K562 (cell line): ENCODE data around the gene JSRP1. TPM values are rescaled to one million over a fixed set of nuclear protein-coding genes. Genes with fewer than 3 reads are reported as not detected.

Experiments used
- BHLHE40 ChIP-seq: IDR thresholded peaks from 2 replicates; pipeline ENCODE4 v1.6.1; 2011; ENCODE audit warnings: low read length, improper control_type of control experiment
- DIDO1 ChIP-seq: fragments of 450-650 bp; IDR thresholded peaks from 2 replicates; pipeline ENCODE4 v1.6.1; 2016; ENCODE audit warnings: low read depth, missing biosample characterization, missing genetic modification characterization
- ELF1 ChIP-seq: fragments of 200-800 bp; sonication (Bioruptor generic); IDR thresholded peaks from 2 replicates; pipeline ENCODE4 v1.6.1; 2016; ENCODE audit warnings: missing genetic modification characterization, missing compliant biosample characterization
- FOXP1 ChIP-seq: sonication (generic); formaldehyde crosslinking; IDR thresholded peaks from 2 replicates; pipeline ENCODE4 v1.8.0; 2022; ENCODE audit warnings: mild to moderate bottlenecking, missing genetic modification reagents
- KLF1 ChIP-seq: fragments of 450-650 bp; IDR thresholded peaks from 2 replicates; pipeline ENCODE4 v1.6.1; 2016; ENCODE audit warnings: missing genetic modification characterization, missing compliant biosample characterization
- MTA1 ChIP-seq: fragments of 450-650 bp; IDR thresholded peaks from 2 replicates; pipeline ENCODE4 v1.6.1; 2017; ENCODE audit warnings: borderline replicate concordance
- NFIC ChIP-seq: fragments of 450-650 bp; IDR thresholded peaks from 2 replicates; pipeline ENCODE4 v1.6.1; 2017; ENCODE audit warnings: mild to moderate bottlenecking, inconsistent platforms
- NR4A1 ChIP-seq, 2 experiments: fragments of 250-450 bp in 1 of 2; fragments of 450-650 bp in 1 of 2; sonication (Bioruptor Pico) in 1 of 2; IDR thresholded peaks; 2 replicates each; pipeline versions ENCODE4 v1.4.0 to v1.6.1; 2016 to 2020; ENCODE audit warnings: mild to moderate bottlenecking in 2 of 2, missing compliant biosample characterization in 1 of 2, missing genetic modification characterization in 1 of 2, moderate library complexity in 1 of 2
- PHF8 ChIP-seq: fragments of 200-600 bp; sonication (generic); IDR thresholded peaks from 2 replicates; pipeline ENCODE4 v1.6.1; 2012; ENCODE audit warnings: mixed run types, mild to moderate bottlenecking, inconsistent platforms, low read length, moderate library complexity, borderline replicate concordance
- POLR2H ChIP-seq: IDR thresholded peaks from 2 replicates; pipeline ENCODE4 v1.6.1; 2016; ENCODE audit warnings: missing genetic modification characterization, low read depth, mild to moderate bottlenecking, control low read depth, missing compliant biosample characterization, moderate library complexity
- SMAD4 ChIP-seq: fragments of 250-450 bp; sonication (Bioruptor Pico); conservative IDR thresholded peaks from 2 replicates; pipeline ENCODE4 v1.8.0; 2021; ENCODE audit warnings: inconsistent platforms, mild to moderate bottlenecking, moderate library complexity
- ZNF384 ChIP-seq: IDR thresholded peaks from 2 replicates; pipeline ENCODE4 v1.6.1; 2012; ENCODE audit warnings: low read depth, low read length, improper control_type of control experiment
- ZNF699 ChIP-seq: fragments of 250-450 bp; sonication (Bioruptor Pico); IDR thresholded peaks from 2 replicates; pipeline ENCODE4 v1.8.0; 2021; ENCODE audit warnings: mild to moderate bottlenecking, moderate library complexity; ENCODE audit not compliant: insufficient replicate concordance
- polyA plus RNA-seq, 8 experiments: library from polyadenylated mRNA; depleted of rRNA in 4 of 8; stranded (reverse) in 5 of 8; unstranded in 3 of 8; fragments of >200 nt; fragmentation: Nextera tagmentation in 2 of 8; fragmentation: Illumina TruSeq in 1 of 8; extraction: Ambion mirVana in 2 of 8; extraction: Trizol in 1 of 8; gene quantifications; 2 replicates each; pipeline versions ENCODE4 v1.2.1 to v1.2.3, GENCODE V29; 2011 to 2014; ENCODE audit warnings: inconsistent platforms in 1 of 8, missing spikeins in 1 of 8
- total RNA-seq, 7 experiments: library from RNA; depleted of rRNA in 6 of 7; stranded (reverse); fragments of >200 nt in 6 of 7; fragmentation: Illumina TruSeq in 2 of 7; extraction: Trizol in 2 of 7; gene quantifications; 2 replicates each; pipeline versions ENCODE4 v1.2.1 to v1.2.3, GENCODE V29; 2011 to 2021; ENCODE audit warnings: low replicate concordance in 1 of 7
- TF ChIP-seq, protein P1 (sequence below): fragments of 250-450 bp; sonication (Bioruptor Pico); IDR thresholded peaks from 2 replicates; pipeline ENCODE4 v1.5.0; 2021
- TF ChIP-seq, protein P2 (sequence below), 2 experiments: fragments of 450-650 bp in 1 of 2; IDR thresholded peaks; 2 replicates each; pipeline ENCODE4 v1.6.1; 2011 to 2017; ENCODE audit warnings: low read depth in 2 of 2, antibody characterized with exemption in 1 of 2, borderline replicate concordance in 1 of 2, low read length in 1 of 2, mild to moderate bottlenecking in 1 of 2, mixed read lengths in 1 of 2; ENCODE audit not compliant: control insufficient read depth in 1 of 2
- TF ChIP-seq, protein P3 (sequence below), 2 experiments: fragments of 150-350 bp in 1 of 2; IDR thresholded peaks; 2 replicates each; pipeline ENCODE4 v1.6.1; 2012 to 2016; ENCODE audit warnings: low read depth in 2 of 2, low read length in 2 of 2, mild to moderate bottlenecking in 1 of 2, moderate library complexity in 1 of 2

JSRP1 gene
- total and polyA plus RNA-seq, 9 of the 15 experiments (the other 6 are each of a cell fraction or from before 2014, with no cell fraction given), result 0.08 to 1.2 (median 0.51) TPM; not detected in 4

DNA sequence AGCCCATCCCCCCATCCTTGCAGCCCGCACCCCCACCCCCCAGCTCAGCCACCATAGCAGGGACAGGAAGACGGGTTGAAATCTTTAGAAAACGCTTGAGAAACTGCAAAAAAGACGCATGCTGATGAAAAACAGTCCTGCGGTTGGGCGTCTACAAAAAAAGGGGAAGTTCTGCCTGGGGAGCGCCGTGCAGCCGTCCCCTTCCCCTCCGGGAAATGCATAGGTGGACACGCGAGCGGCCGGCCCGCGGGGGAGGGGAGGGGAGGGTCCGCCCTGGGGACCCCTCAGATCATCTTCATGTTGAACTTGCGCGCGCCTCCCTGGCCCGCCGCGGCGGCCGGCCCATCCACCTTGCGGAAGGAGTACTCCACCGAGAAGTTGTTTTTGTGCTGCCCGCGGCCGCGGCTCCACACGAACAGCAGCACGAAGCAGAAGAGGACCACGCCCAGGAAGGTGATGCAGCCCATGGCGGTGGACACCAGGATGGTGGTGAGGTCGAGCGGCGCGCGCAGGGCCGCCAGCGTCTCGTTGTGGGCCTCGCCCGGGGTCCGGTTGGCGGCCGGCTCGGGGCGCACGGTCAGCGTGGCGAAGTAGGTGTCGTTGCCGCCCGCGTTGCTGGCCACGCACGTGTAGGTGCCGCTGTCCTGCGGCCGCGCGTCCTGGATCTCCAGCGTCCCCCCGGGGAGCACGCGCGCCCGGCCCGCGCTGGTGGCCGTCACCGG is 33.7 kb upstream of the JSRP1 start (continued):
- TF ChIP-seq, protein P1, sequence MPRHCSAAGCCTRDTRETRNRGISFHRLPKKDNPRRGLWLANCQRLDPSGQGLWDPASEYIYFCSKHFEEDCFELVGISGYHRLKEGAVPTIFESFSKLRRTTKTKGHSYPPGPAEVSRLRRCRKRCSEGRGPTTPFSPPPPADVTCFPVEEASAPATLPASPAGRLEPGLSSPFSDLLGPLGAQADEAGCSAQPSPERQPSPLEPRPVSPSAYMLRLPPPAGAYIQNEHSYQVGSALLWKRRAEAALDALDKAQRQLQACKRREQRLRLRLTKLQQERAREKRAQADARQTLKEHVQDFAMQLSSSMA (CRISPR knock-in tag), result 0 out of 2 replicates have a peak, but pooled peaks have one; percentile 76
- TF ChIP-seq POLR2H (tag) (no peak), ZNF384 (no peak), KLF1 (0 out of 2 replicates have a peak, but pooled peaks have one; percentile 67), MTA1 (no peak), ZNF699 (CRISPR knock-in tag) (no peak), PHF8 (peak; percentile 61; the same call in 1 of the 2 replicates), NFIC (no peak), FOXP1 (CRISPR knock-in tag) (0 out of 2 replicates have a peak, but pooled peaks have one; percentile 60), SMAD4 (CRISPR knock-in tag) (peak; percentile 62; the same call in 1 of the 2 replicates), DIDO1 (tag) (no peak), ELF1 (tag) (peak; percentile 38; the same call in 1 of the 2 replicates), BHLHE40 (peak; percentile 35), NR4A1 (CRISPR knock-in tag; IDR thresholded peaks at IDR 0.05) (no peak), NR4A1 (tag; IDR thresholded peaks at IDR 0.05) (no peak)
- TF ChIP-seq, protein P2, sequence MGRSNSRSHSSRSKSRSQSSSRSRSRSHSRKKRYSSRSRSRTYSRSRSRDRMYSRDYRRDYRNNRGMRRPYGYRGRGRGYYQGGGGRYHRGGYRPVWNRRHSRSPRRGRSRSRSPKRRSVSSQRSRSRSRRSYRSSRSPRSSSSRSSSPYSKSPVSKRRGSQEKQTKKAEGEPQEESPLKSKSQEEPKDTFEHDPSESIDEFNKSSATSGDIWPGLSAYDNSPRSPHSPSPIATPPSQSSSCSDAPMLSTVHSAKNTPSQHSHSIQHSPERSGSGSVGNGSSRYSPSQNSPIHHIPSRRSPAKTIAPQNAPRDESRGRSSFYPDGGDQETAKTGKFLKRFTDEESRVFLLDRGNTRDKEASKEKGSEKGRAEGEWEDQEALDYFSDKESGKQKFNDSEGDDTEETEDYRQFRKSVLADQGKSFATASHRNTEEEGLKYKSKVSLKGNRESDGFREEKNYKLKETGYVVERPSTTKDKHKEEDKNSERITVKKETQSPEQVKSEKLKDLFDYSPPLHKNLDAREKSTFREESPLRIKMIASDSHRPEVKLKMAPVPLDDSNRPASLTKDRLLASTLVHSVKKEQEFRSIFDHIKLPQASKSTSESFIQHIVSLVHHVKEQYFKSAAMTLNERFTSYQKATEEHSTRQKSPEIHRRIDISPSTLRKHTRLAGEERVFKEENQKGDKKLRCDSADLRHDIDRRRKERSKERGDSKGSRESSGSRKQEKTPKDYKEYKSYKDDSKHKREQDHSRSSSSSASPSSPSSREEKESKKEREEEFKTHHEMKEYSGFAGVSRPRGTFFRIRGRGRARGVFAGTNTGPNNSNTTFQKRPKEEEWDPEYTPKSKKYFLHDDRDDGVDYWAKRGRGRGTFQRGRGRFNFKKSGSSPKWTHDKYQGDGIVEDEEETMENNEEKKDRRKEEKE (IDR thresholded peaks at IDR 0.05; ENCODE audit: borderline replicate concordance in 1 of 2, control insufficient read depth in 1 of 2, low read depth in 2 of 2, low read length in 1 of 2), result no peak
- TF ChIP-seq, protein P3, sequence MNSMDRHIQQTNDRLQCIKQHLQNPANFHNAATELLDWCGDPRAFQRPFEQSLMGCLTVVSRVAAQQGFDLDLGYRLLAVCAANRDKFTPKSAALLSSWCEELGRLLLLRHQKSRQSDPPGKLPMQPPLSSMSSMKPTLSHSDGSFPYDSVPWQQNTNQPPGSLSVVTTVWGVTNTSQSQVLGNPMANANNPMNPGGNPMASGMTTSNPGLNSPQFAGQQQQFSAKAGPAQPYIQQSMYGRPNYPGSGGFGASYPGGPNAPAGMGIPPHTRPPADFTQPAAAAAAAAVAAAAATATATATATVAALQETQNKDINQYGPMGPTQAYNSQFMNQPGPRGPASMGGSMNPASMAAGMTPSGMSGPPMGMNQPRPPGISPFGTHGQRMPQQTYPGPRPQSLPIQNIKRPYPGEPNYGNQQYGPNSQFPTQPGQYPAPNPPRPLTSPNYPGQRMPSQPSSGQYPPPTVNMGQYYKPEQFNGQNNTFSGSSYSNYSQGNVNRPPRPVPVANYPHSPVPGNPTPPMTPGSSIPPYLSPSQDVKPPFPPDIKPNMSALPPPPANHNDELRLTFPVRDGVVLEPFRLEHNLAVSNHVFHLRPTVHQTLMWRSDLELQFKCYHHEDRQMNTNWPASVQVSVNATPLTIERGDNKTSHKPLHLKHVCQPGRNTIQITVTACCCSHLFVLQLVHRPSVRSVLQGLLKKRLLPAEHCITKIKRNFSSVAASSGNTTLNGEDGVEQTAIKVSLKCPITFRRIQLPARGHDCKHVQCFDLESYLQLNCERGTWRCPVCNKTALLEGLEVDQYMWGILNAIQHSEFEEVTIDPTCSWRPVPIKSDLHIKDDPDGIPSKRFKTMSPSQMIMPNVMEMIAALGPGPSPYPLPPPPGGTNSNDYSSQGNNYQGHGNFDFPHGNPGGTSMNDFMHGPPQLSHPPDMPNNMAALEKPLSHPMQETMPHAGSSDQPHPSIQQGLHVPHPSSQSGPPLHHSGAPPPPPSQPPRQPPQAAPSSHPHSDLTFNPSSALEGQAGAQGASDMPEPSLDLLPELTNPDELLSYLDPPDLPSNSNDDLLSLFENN (IDR thresholded peaks at IDR 0.05; ENCODE audit: low read depth in 2 of 2, low read length in 2 of 2), result no peak
